Measurements from ENCODE around the gene ZNF784.

DNA sequence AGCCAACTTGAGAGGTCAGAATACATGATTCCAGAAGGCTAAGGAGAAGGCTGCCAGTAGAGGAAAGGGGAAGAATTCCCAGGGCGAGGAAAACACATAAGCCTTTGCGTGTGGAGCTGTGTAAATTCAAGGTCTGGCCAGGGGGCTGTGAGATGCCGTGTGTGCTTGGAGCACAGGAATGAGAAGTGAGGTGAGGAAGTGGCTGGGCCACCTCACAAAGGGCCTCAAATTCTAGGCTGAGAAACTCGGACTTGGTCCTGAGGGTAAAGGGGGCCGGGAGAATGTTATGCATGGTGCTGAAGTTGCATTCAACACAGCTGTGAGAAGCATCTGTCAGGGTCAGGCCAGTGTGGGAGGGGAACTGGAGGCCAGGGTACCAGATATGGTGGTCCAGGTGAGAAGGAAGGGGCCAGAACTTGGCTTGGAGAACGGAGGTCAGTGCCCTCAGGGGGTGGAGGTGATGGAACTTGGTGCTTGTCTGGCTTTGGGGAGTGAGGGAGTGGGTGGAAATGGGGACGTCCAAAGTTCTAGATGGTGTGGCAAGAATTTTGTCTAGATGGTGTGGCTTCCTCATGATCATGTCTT, 11.6 kb upstream of the ZNF784 start:
- TF ChIP-seq CTCF (IDR thresholded peaks at IDR 0.05; ENCODE audit: low read length) (no peak), EZH2 (IDR thresholded peaks at IDR 0.05; ENCODE audit: borderline replicate concordance, low read length) (no peak)
